HepG2 (cell line): ENCODE data around the gene ZC3H4. TPM values are rescaled to one million over a fixed set of nuclear protein-coding genes. Genes with fewer than 3 reads are reported as not detected.

ENCODE experiments used
- CREB1 ChIP-seq, 2 experiments: fragments of 450-650 bp in 1 of 2; IDR thresholded peaks; 2 replicates each; pipeline ENCODE4 v1.6.1; 2016 to 2017; ENCODE audit warnings: control low read depth in 1 of 2, mild to moderate bottlenecking in 1 of 2, missing compliant biosample characterization in 1 of 2, missing genetic modification characterization in 1 of 2
- DNMT3B ChIP-seq: conservative IDR thresholded peaks from 2 replicates; pipeline ENCODE4 v1.6.1; 2016; ENCODE audit warnings: missing biosample characterization, control low read depth
- ERF ChIP-seq: IDR thresholded peaks from 2 replicates; pipeline ENCODE4 v1.6.1; 2018; ENCODE audit warnings: missing biosample characterization, missing genetic modification reagents
- HDAC1 ChIP-seq: sonication (generic); formaldehyde crosslinking; IDR thresholded peaks from 2 replicates; pipeline ENCODE4 v1.5.1; 2020; ENCODE audit warnings: mild to moderate bottlenecking, missing genetic modification reagents
- HNRNPUL1 ChIP-seq: fragments of 200-400 bp; formaldehyde crosslinking; IDR thresholded peaks from 2 replicates; pipeline ENCODE4 v1.6.1; 2017; ENCODE audit warnings: low read depth, mild to moderate bottlenecking, low read length, moderate library complexity
- MAFK ChIP-seq, 2 experiments: IDR thresholded peaks in 1 of 2; conservative IDR thresholded peaks in 1 of 2; 2 replicates each; pipeline ENCODE4 v1.6.1; 2011; ENCODE audit warnings: improper control_type of control experiment in 2 of 2, low read length in 2 of 2
- NRL ChIP-seq: sonication (generic); formaldehyde crosslinking; IDR thresholded peaks from 2 replicates; pipeline ENCODE4 v1.5.0; 2020; ENCODE audit warnings: missing genetic modification reagents, mild to moderate bottlenecking, moderate library complexity, borderline replicate concordance
- POGZ ChIP-seq: sonication (generic); formaldehyde crosslinking; IDR thresholded peaks from 2 replicates; pipeline ENCODE4 v1.4.0; 2020; ENCODE audit warnings: mild to moderate bottlenecking, missing genetic modification reagents
- RAD21 ChIP-seq: fragments of 450-650 bp; formaldehyde crosslinking; IDR thresholded peaks from 2 replicates; pipeline ENCODE4 v1.5.0; 2020; ENCODE audit warnings: mild to moderate bottlenecking
- RARA ChIP-seq: IDR thresholded peaks from 2 replicates; pipeline ENCODE4 v1.6.1; 2016; ENCODE audit warnings: missing genetic modification reagents, missing compliant biosample characterization
- SETDB1 ChIP-seq: sonication (generic); formaldehyde crosslinking; IDR thresholded peaks from 2 replicates; pipeline ENCODE4 v1.5.1; 2020; ENCODE audit warnings: missing genetic modification reagents, mild to moderate bottlenecking, borderline replicate concordance
- TMF1 ChIP-seq: sonication (generic); formaldehyde crosslinking; IDR thresholded peaks from 2 replicates; pipeline ENCODE4 v1.8.1; 2022; ENCODE audit warnings: low read depth, missing genetic modification reagents
- ZBTB38 ChIP-seq: sonication (generic); formaldehyde crosslinking; IDR thresholded peaks from 2 replicates; pipeline ENCODE4 v1.5.1; 2020; ENCODE audit warnings: mild to moderate bottlenecking, missing genetic modification reagents
- ZKSCAN5 ChIP-seq: sonication (generic); formaldehyde crosslinking; IDR thresholded peaks from 2 replicates; pipeline ENCODE4 v1.5.1; 2020; ENCODE audit warnings: mild to moderate bottlenecking, missing genetic modification reagents
- ZNF20 ChIP-seq: sonication (generic); formaldehyde crosslinking; IDR thresholded peaks from 2 replicates; pipeline ENCODE4 v1.4.0; 2020; ENCODE audit warnings: mild to moderate bottlenecking, moderate library complexity, missing genetic modification reagents
- ZNF282 ChIP-seq: fragments of 450-650 bp; IDR thresholded peaks from 2 replicates; pipeline ENCODE4 v1.6.1; 2018; ENCODE audit not compliant: partially characterized antibody
- ZNF3 ChIP-seq: IDR thresholded peaks from 2 replicates; pipeline ENCODE4 v1.7.0; 2017; ENCODE audit warnings: inconsistent platforms
- ZNF354B ChIP-seq: sonication (generic); formaldehyde crosslinking; IDR thresholded peaks from 2 replicates; pipeline ENCODE4 v1.8.0; 2022; ENCODE audit warnings: mild to moderate bottlenecking, missing genetic modification reagents
- ZNF382 ChIP-seq: sonication (generic); formaldehyde crosslinking; IDR thresholded peaks from 2 replicates; pipeline ENCODE4 v1.5.0; 2020; ENCODE audit warnings: missing genetic modification reagents, mild to moderate bottlenecking, borderline replicate concordance
- ZNF570 ChIP-seq: sonication (generic); formaldehyde crosslinking; IDR thresholded peaks from 2 replicates; pipeline ENCODE4 v1.4.0; 2020; ENCODE audit warnings: mild to moderate bottlenecking, missing genetic modification reagents, borderline replicate concordance
- ZNF766 ChIP-seq: sonication (generic); formaldehyde crosslinking; IDR thresholded peaks from 2 replicates; pipeline ENCODE4 v1.5.0; 2020; ENCODE audit warnings: missing genetic modification reagents, borderline replicate concordance
- ZNF782 ChIP-seq: sonication (generic); formaldehyde crosslinking; IDR thresholded peaks from 2 replicates; pipeline ENCODE4 v1.4.0; 2020; ENCODE audit warnings: missing genetic modification reagents, mild to moderate bottlenecking, borderline replicate concordance
- ZNF883 ChIP-seq: sonication (generic); formaldehyde crosslinking; IDR thresholded peaks from 2 replicates; pipeline ENCODE4 v1.5.1; 2020; ENCODE audit warnings: mild to moderate bottlenecking, missing genetic modification reagents; ENCODE audit errors: not compliant biosample characterization
- ZSCAN20 ChIP-seq: sonication (generic); formaldehyde crosslinking; IDR thresholded peaks from 2 replicates; pipeline ENCODE4 v1.4.0; 2020; ENCODE audit warnings: missing genetic modification reagents, mild to moderate bottlenecking, borderline replicate concordance
- polyA plus RNA-seq, 8 experiments: library from polyadenylated mRNA; depleted of rRNA in 3 of 8; stranded (reverse) in 7 of 8; unstranded in 1 of 8; fragments of >200 nt; fragmentation: Illumina TruSeq in 4 of 8; extraction: Trizol in 4 of 8; gene quantifications; 2 replicates each; pipeline versions ENCODE4 v1.2.1 to v1.2.3, GENCODE V29; 2011 to 2016; ENCODE audit warnings: low read depth in 4 of 8, missing spikeins in 1 of 8, mixed read lengths in 1 of 8; ENCODE audit not compliant: insufficient read depth in 1 of 8
- total RNA-seq, 5 experiments: library from RNA; depleted of rRNA; stranded (reverse); fragments of >200 nt; fragmentation: Illumina TruSeq; extraction: Trizol; gene quantifications; 2 replicates each; pipeline ENCODE4 v1.2.3, GENCODE V29; 2016; ENCODE audit warnings: low read depth in 1 of 5
- TF ChIP-seq, protein P1 (sequence below): IDR thresholded peaks from 2 replicates; pipeline ENCODE4 v1.6.1; 2018; ENCODE audit warnings: missing genetic modification reagents, mild to moderate bottlenecking, missing compliant biosample characterization
- TF ChIP-seq, protein P2 (sequence below): sonication (generic); formaldehyde crosslinking; IDR thresholded peaks from 2 replicates; pipeline ENCODE4 v1.8.0; 2022; ENCODE audit warnings: mild to moderate bottlenecking, missing genetic modification reagents, borderline replicate concordance
- TF ChIP-seq, protein P3 (sequence below): sonication (generic); formaldehyde crosslinking; IDR thresholded peaks from 2 replicates; pipeline ENCODE4 v1.4.0; 2020; ENCODE audit warnings: missing genetic modification reagents

The ZC3H4 gene
- total and polyA plus RNA-seq, 2 of the 13 experiments (the other 11 are each of a cell fraction or from before 2014, with no cell fraction given): 1.8 to 10.7 TPM

DNA sequence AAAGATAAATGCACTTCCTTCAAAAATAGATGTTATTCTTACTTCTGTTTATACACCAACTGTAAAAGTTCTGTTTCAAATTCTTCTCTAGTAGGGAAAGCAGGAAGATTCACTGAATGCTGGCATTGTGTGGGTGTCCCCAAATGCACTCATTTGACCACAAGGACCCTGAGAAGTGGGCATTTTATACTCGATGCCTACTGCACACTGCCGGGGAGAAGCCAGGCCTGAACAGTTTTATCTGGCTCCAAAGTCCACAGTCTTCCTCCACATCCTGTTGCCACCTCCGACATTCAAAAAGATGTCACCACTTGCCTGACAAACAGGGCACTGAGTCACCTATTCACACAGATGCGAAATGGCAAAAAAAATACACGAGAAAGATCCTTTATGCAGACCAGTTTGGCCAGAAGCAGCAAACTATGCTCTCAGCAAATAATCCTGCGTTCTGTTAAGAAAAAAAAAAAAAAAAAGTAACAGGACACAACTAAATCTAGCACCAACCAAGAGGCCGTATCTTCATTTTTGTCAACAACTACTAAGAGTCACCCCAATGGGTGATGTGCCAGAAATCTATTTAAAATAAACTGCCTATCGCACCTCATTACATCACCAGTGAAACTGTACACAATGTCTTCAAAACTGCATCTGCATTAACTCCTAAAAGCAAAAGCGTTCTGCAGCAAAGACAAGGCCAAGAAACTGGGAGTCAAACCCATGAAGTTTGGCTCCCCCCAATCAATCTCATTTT lies 6.2 kb downstream of the ZC3H4 start (continued):
- TF ChIP-seq HNRNPUL1: no peak
- TF ChIP-seq ZNF782 (CRISPR knock-in tag): no peak
- TF ChIP-seq ZNF382 (CRISPR knock-in tag): no peak
- 0 out of 2 replicates have a peak, but pooled peaks have one; percentile 10 for TF ChIP-seq RAD21
- no peak for TF ChIP-seq ZNF766 (CRISPR knock-in tag)
- TF ChIP-seq RARA (CRISPR knock-in tag): peak; percentile 65
- no peak for TF ChIP-seq DNMT3B (CRISPR knock-in tag)
- no peak for TF ChIP-seq ZNF883 (CRISPR knock-in tag)
- TF ChIP-seq, protein P1, sequence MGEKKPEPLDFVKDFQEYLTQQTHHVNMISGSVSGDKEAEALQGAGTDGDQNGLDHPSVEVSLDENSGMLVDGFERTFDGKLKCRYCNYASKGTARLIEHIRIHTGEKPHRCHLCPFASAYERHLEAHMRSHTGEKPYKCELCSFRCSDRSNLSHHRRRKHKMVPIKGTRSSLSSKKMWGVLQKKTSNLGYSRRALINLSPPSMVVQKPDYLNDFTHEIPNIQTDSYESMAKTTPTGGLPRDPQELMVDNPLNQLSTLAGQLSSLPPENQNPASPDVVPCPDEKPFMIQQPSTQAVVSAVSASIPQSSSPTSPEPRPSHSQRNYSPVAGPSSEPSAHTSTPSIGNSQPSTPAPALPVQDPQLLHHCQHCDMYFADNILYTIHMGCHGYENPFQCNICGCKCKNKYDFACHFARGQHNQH (CRISPR knock-in tag): no peak
- TF ChIP-seq NRL (CRISPR knock-in tag): no peak
- no peak for TF ChIP-seq CREB1 (IDR thresholded peaks at IDR 0.05)
- peak; percentile 43; the same call in 1 of the 2 replicates for TF ChIP-seq CREB1 (CRISPR knock-in tag; IDR thresholded peaks at IDR 0.05)
- peak in 1 of 2 experiments; percentile 24; a peak in 1 of 4 replicates for TF ChIP-seq MAFK (conservative IDR thresholded peaks at IDR 0.05 in 1 of 2, IDR thresholded peaks at IDR 0.05 in 1 of 2; ENCODE audit: low read length in 2 of 2)
- TF ChIP-seq SETDB1 (CRISPR knock-in tag): no peak
- TF ChIP-seq ZNF354B: no peak
- no peak for TF ChIP-seq ZSCAN20
- no peak for TF ChIP-seq ZNF20 (CRISPR knock-in tag)
- peak; percentile 49; the same call in 1 of the 2 replicates for TF ChIP-seq HDAC1 (CRISPR knock-in tag)
- no peak for TF ChIP-seq ZKSCAN5 (CRISPR knock-in tag)
- TF ChIP-seq ERF: 0 out of 2 replicates have a peak, but pooled peaks have one; percentile 17
- TF ChIP-seq POGZ (CRISPR knock-in tag): no peak
- TF ChIP-seq, protein P2, sequence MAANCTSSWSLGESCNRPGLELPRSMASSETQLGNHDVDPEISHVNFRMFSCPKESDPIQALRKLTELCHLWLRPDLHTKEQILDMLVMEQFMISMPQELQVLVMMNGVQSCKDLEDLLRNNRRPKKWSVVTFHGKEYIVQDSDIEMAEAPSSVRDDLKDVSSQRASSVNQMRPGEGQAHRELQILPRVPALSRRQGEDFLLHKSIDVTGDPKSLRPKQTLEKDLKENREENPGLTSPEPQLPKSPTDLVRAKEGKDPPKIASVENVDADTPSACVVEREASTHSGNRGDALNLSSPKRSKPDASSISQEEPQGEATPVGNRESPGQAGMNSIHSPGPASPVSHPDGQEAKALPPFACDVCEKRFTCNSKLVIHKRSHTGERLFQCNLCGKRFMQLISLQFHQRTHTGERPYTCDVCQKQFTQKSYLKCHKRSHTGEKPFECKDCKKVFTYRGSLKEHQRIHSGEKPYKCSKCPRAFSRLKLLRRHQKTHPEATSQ (CRISPR knock-in tag): no peak
- TF ChIP-seq ZNF282: no peak
- TF ChIP-seq ZNF3 (CRISPR knock-in tag): no peak
- no peak for TF ChIP-seq ZNF570 (CRISPR knock-in tag)
- TF ChIP-seq TMF1 (CRISPR knock-in tag): no peak
- peak; percentile 41; the same call in 1 of the 2 replicates for TF ChIP-seq ZBTB38
- TF ChIP-seq, protein P3, sequence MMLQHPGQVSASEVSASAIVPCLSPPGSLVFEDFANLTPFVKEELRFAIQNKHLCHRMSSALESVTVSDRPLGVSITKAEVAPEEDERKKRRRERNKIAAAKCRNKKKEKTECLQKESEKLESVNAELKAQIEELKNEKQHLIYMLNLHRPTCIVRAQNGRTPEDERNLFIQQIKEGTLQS (CRISPR knock-in tag): 0 out of 2 replicates have a peak, but pooled peaks have one; percentile 39
